ENCODE results near the gene SLC6A2. TPM values are rescaled to one million over a fixed set of nuclear protein-coding genes. Genes with fewer than 3 reads are reported as not detected.

Gene SLC6A2
- polyA plus RNA-seq, 4 donors, result 0.16 to 1.2 (median 0.43) TPM

DNA sequence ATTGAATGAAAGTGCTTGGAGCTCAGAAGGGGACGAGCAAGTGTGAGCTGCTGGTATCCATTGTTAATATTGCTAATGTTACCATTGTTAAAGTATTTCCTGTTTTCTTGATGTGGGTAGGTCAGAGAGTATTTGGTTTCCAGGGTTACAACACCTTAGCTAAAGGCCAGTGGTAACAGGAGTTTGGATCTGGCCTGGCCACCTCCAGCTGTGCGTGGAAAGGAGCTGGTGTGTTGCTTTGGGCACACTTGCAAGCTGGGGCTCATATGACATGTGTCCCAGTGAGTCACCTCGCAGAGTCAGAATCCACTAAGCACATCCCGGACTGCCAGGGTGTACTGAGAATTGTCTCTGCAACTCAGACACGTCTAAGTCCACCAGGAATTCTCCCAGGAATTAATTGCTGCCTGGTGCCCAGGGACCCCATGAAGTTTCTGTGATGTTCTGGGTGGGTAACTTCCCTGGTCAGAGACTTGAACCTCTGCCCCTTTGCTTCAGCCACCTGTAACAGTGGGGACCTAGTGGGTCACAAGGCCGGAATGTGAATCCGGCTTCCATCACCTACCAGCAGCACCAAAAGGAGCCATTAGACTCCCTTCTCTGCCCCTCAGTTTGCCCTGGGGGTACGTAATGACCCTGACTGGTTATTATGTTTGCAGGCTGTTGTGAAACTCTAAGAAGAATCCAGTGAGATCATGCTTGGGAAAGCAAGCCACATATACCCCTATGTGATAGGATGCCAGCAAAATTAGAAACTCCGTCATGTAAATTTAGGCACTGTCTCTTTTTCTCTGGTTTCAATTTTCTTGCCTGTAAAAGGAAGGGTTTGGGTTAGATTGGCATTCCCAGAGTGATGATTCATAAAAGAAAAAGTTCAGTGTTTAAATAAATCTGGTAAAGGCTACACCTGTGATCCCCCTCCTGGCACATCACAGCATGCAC lies 12.8 kb downstream of the SLC6A2 start:
- no peak for DNase-seq (ENCODE audit: low read depth in 4 of 4, low spot score in 3 of 4)

DNA sequence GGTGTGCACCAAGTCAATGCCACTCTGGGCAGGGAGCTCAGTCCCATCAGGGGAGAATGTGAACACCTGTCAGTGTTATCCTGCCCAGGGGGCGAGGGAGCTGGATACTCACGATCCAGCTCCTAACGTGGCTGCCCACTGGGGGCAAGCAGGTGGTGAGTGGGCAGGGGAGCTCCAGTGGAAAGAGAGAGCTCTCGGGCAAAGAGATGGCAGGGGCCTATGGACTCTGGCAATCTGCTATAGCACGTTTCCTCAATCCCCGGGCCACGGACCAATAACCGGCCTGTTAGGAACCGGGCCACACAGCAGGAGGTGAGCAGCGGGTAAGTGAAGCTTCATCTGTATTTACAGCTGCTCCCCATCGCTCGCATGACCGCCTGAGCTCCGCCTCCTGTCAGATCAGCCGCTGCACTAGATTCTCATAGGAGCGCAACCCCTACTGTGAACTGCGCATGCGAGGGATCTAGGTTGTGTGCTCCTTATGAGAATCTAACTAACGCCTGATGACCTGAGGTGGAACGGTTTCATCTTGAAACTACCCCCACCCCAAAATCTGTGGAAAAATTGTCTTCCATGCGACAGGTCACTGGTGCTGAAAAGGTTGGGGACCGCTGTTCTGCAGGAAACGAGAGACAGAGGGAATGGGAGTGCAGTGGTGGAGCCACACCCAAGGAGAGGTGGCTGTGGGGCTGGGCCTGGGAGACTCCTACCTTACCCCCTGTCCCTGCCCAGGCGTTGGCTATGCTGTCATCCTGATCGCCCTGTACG lies 15.6 kb downstream of the SLC6A2 start:
- no peak for DNase-seq (ENCODE audit: low read depth in 4 of 4, low spot score in 3 of 4)

- DNase-seq (ENCODE audit: low read depth in 4 of 4, low spot score in 3 of 4), result no peak
These were observed 16.1 kb downstream of the SLC6A2 start for GRCh38 chr16:55671974-55672280.

DNA sequence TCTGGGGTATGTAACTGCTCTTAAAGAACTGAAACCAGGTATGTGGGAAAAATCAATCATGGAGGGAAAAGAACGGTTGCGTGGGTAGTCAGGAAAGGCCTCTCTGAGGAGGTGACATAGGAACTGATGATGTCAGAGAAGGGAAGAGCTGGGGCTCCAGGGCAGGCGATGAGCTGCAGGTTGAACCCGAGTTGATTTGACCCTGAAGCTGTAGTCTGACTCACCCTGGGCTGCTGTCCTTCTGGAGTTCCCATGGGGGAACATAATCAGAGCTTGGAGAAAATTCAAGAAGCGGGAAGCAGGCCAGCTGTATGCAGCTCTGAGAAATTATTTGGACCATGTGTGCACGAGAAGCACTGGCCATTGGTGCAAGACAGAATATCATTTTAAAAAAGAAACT lies 16.7 kb downstream of the SLC6A2 start:
- DNase-seq (ENCODE audit: low read depth in 4 of 4, low spot score in 3 of 4), result no peak

- DNase-seq (ENCODE audit: low read depth in 4 of 4, low spot score in 3 of 4), result no peak
These were observed 22.5 kb downstream of the SLC6A2 start for GRCh38 chr16:55678161-55678821.

GRCh38 chr16:55682086-55682485 lies 26.3 kb downstream of the SLC6A2 start:
- no peak for DNase-seq (ENCODE audit: low read depth in 4 of 4, low spot score in 3 of 4)

GRCh38 chr16:55685973-55686372 lies 30.2 kb downstream of the SLC6A2 start:
- no peak for DNase-seq (ENCODE audit: low read depth in 4 of 4, low spot score in 3 of 4)

DNA sequence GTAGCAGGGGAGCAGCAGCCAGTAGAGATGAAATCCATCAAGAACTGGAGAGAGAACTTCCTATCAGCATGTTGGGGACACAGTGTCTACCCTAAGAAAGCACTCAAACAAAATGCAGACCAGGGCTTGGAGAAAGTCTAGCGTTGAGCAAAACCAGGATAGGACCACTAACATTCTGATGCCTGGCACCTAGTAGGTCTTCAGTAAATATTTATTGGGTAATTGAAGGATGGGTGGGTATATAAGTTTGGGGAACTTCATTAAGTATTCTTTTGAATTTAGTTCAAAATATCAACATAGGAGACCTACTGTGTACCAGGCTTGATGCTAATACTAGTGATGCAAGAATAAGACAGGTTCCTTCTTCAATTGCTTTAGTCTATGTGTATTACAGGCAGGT lies 30.9 kb downstream of the SLC6A2 start:
- DNase-seq (ENCODE audit: low read depth in 4 of 4, low spot score in 3 of 4), result no peak

DNA sequence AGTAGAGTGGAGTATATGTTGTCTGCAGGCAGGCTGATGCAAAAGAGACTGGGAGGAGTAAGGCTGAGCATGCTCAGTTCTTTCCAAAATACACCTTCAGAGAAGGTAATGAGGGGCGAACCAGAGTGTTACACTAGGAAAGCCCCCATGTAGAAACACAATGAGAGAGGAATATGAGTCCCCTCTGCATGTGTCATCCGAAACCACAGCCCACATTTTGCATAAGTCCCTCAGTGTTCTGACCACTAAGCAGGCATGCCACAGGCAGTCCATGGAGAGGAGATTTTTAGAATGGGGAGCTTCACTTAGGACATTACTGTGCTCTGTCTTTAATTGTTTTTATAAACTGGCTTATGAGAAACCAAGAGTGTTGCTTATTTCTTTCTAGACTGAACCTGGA lies 32.0 kb downstream of the SLC6A2 start:
- DNase-seq (ENCODE audit: low read depth in 4 of 4, low spot score in 3 of 4), result no peak

GRCh38 chr16:55690841-55691240 lies 35.1 kb downstream of the SLC6A2 start:
- DNase-seq (ENCODE audit: low read depth in 4 of 4, low spot score in 3 of 4), result no peak

DNA sequence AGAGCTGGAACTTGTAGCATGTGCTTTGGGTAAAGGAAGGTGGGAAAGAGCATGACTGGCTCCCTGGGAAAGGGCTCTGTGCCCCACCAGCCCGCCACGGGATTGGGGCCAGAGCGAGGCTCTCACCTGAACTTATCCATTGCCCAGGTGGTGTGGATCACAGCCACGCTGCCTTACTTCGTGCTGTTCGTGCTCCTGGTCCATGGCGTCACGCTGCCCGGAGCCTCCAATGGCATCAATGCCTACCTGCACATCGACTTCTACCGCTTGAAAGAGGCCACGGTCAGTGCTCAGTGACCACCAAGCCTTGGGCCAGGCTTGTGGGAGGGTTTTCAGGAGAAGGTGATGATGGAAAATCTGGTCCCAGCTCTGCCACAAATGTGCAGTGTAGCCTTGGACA lies 36.0 kb downstream of the SLC6A2 start:
- DNase-seq (ENCODE audit: low read depth in 4 of 4, low spot score in 3 of 4), result no peak

DNA sequence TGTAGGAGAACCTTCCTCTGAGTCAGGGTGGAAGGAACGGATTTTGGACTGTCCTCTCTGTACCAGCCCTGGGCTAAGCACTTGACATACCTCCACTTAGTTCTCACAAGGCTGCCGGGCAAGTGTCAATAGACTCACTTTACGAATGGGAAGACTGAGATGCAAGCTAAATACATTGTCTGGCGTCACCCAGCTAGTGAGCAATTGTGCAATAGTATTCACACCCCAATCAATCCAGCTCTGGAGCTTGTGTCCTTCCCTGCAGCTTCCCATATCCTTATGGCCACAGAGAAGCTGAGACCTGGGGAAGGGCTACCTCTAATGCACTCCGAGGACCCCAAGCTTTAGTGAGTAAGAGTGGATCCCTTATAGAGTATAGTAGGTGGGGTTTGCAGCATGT lies 39.8 kb downstream of the SLC6A2 start:
- DNase-seq (ENCODE audit: low read depth in 4 of 4, low spot score in 3 of 4), result no peak

DNA sequence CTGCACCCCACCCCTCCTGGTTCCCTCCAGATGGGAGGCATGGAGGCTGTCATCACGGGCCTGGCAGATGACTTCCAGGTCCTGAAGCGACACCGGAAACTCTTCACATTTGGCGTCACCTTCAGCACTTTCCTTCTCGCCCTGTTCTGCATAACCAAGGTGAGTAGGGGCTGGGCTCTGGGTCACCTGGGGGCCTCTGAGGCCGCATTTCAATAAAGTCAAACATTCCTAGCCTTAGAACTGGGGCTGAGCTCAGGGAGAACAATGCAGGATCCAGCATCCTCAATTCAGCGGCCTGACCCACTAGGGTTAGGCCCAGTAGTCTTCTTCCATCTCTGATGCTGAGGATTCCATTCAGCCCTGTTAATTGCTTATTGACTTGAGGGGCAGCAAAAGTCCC lies 42.1 kb downstream of the SLC6A2 start:
- DNase-seq (ENCODE audit: low read depth in 4 of 4, low spot score in 3 of 4), result no peak

- DNase-seq (ENCODE audit: low read depth in 4 of 4, low spot score in 3 of 4), result no peak
These were observed 42.5 kb downstream of the SLC6A2 start for GRCh38 chr16:55698331-55698730.

GRCh38 chr16:55698946-55699345 lies 43.2 kb downstream of the SLC6A2 start:
- no peak for DNase-seq (ENCODE audit: low read depth in 4 of 4, low spot score in 3 of 4)

GRCh38 chr16:55699616-55700015 lies 43.8 kb downstream of the SLC6A2 start:
- DNase-seq (ENCODE audit: low read depth in 4 of 4, low spot score in 3 of 4), result no peak

- no peak for DNase-seq (ENCODE audit: low read depth in 4 of 4, low spot score in 3 of 4)
These were observed 44.3 kb downstream of the SLC6A2 start for GRCh38 chr16:55700067-55700466.

- no peak for DNase-seq (ENCODE audit: low read depth in 4 of 4, low spot score in 3 of 4)
These were observed 45.2 kb downstream of the SLC6A2 start for GRCh38 chr16:55700961-55701360.

DNA sequence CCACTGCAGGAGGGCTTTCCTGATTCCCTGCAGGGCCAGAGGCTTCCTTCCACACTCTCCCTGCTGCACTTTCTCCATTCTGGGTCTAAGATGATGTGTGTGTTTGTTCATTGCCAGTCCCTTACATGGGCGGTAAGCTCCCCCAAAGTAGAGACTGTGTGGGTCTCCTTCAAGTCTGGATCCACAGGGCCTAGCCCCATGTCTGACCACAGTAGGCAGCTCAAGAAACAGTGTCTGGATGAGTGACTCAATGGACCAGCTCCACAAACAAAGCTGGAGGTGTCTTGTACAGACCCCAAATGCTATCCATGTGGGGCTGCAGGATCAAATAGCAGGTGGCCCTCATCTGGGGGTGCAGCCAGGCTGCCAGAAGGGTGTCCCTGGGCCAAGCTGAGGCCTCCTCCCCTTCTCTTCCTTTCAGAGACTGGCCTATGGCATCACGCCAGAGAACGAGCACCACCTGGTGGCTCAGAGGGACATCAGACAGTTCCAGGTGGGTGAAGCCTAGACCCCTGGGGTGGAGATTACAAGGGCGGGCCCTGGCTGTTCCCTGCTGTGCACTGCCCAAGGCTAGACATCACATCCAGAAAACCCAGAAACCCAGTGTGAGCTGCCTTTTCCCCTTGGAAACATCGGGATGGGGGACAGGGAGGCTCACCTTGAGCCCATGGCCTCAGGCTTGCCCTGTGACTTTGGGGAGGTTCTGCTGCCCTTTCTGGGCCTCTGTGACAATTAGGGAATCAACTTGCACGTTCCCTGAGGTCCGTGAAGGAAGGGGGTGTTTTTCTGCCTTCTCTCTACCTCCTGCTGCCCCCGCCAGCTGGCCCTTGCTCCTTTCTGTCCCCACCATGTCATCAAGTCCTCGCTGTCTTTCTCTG lies 45.9 kb downstream of the SLC6A2 start:
- DNase-seq (ENCODE audit: low read depth in 4 of 4, low spot score in 3 of 4), result peak in 3 of 4 donors; percentile 10 to 32 (median 27)
